GM13977 (cell line): ENCODE results near the gene OR10G4.

ENCODE experiments used
- DNase-seq: peaks from one replicate; pipeline ENCODE4 v3.0.0; 2012; ENCODE audit warnings: low spot score
- CTCF ChIP-seq: IDR thresholded peaks from 2 replicates; pipeline ENCODE4 v1.5.1; 2012; ENCODE audit warnings: mild to moderate bottlenecking, control low read depth; ENCODE audit not compliant: insufficient read depth; ENCODE audit errors: extremely low read depth, missing control alignments
- in situ Hi-C: fragments of 300-500 bp; cut with MboI; formaldehyde crosslinking; loops from one replicate; pipeline ENCODE4 v1.12.0; 2022; ENCODE audit warnings: low sequenced_read_pairs, low pct_unique_long_range_greater_than_20kb, mixed read lengths, inconsistent platforms; ENCODE audit not compliant: unreplicated experiment

The OR10G4 gene

GRCh38 chr11:124026498-124026897 lies 13.7 kb downstream of the OR10G4 start, which contains the start of gene OR10G8:
OR10G8 (plus strand) TSS chr11:124026798; CDS start chr11:124029623, 2,825 bp downstream.
- in situ Hi-C loops, result no loop called here
- no peak for DNase-seq
- no peak for TF ChIP-seq CTCF

GRCh38 chr11:124036666-124037065 lies 23.9 kb downstream of the OR10G4 start:
- TF ChIP-seq CTCF, result no peak
- no peak for DNase-seq
- in situ Hi-C loops, result no loop called here

- in situ Hi-C loops, result no loop called here
- no peak for TF ChIP-seq CTCF
- no peak for DNase-seq
Measured at GRCh38 chr11:124039557-124039956, 26.8 kb downstream of the OR10G4 start.

GRCh38 chr11:124041254-124041653 lies 28.5 kb downstream of the OR10G4 start, which contains the start of gene OR10G7:
OR10G7 (minus strand) TSS chr11:124041325; CDS start chr11:124039001, 2,324 bp downstream.
- DNase-seq, result no peak
- TF ChIP-seq CTCF, result no peak
- in situ Hi-C loops, result no loop called here

- no peak for TF ChIP-seq CTCF
- in situ Hi-C loops, result no loop called here
- DNase-seq, result no peak
Measured at GRCh38 chr11:124043420-124043819, 30.6 kb downstream of the OR10G4 start.

GRCh38 chr11:124050748-124051147 lies 38.0 kb downstream of the OR10G4 start:
- no peak for DNase-seq
- in situ Hi-C loops, result loop anchor here (25.0 kb wide), 1 partner anchor 537 kb away; no protein-coding TSS in a partner anchor
- no peak for TF ChIP-seq CTCF
